ENCODE results near the gene ATG4D.

Gene ATG4D

DNA sequence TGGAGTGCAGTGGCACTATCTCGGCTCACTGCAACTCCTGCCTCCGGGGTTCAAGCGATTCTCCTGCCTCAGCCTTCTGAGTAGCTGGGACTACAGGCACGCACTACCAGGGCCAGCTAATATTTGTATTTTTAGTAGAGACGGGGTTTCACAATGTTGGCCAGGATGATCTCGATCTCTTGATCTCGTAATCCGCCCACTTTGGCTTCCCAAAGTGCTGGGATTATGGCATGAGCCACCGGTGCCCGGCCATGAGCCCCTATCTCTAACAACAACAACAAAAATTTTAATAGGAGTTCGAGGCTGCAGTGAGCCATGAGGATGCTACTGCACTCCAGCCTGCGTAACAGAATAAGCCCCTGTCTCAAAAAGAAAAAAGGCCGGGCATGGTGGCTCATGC lies 38.4 kb downstream of the ATG4D start:
- no peak for DNase-seq

DNA sequence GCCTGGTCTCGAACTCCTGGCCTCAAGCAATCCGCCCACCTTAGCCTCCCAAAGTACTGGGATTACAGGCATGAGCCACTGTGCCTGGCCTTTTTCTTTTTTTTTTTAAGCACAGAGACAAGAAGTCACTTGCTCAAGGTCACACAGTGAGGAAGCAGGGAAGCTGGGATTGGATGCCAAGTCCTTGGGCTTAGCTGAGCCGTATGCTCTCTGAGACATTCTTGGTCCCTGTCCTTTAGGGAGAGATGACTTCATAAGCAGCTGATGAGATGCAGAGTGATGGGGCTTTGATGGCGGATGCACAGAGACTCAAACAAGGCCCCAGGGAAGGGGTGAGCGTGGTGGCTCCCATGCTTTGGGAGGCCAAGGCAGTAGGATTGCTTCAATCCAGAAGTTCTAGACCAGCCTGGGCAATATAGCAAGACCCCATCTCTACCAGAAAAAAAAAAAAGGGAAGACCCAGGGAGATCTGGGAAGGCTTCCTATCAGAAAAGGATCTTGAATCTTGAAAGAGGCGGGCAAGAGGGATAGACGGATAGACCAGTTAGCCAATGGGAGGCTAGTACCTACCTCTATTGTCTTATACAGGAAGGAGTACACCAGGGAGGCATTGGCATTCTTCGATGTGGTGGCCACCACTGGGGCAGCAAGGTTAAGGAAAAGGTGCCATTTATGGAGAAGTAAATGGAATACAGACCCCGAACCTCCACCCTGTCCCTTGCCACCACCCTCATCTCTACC lies 39.5 kb downstream of the ATG4D start:
- DNase-seq, result no peak

DNA sequence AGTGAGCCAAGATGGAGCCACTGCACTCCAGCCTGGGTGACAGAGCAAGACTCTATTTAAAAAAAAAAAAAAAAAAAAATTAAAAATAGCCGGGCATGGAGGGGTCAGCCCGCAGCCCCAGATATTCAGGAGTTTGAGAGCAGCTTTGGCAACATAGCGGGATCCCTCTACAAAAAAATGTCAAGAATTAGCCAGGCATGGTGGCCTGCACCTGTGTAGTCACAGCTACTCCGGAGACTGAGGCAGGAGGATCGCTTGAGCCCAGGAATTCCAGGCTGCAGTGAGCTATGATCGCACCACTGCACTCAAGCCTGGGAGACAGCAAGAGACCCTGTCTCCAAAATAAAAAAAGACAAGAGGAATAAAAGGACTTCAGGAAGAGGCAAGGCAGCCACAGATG lies 42.7 kb downstream of the ATG4D start:
- DNase-seq, result no peak

DNA sequence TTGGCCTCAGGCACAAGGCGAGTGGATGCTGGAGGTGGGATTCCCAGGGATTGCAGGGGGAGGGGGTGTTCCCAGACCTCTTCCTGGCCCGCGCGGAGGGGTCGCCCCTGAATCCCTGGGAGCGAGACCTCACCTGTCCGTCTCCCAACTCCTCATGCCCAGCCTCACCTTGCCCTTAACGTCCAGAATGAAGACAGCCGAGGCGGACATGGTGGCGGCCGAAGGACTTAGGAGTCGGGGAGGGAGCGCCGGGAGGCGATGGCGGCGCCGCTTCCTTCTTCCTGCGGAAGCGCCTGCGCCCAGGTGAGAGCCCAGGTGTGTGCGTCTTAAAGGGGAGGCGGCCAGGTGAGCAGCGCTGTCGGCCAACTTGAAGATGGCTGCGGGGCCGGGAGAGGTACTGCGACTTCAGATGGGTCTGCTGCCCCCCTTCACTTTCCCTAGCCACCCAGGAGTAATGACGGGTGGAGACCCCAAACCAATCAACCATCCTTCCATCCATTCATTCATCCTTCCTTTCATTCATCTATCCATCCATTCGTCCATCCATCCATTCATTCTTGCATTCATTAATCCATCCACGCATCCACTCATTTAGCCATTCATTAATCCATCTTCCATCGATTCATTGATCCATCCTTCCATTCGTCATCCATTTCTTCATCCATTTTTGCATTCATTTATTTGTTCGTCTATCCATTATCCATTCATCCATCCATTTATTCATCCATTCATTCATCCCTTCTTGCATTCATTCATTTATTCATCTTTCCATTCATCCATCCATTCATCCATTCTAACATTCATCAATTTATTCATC lies 43.5 kb downstream of the ATG4D start, which contains the start of gene AP1M2:
TSS of gene AP1M2 (minus strand) at position 291 of the 817 bp plus-strand sequence. CDS start at position 210, 81 bp downstream.
- DNase-seq, result no peak

DNA sequence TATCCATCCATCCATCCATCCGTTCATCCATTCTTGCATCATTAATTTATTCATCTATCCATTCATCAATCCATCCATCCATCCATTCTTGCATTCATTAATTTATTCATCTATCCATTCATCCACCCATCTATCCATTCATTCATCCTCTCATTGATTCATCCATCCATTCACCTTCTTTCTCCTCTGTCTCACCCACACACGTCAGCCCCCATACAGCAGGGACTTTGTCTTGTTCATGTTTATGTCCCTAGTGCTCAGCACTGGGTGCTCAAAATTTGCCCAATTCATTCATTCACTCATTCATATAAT lies 44.1 kb downstream of the ATG4D start:
- no peak for DNase-seq

DNA sequence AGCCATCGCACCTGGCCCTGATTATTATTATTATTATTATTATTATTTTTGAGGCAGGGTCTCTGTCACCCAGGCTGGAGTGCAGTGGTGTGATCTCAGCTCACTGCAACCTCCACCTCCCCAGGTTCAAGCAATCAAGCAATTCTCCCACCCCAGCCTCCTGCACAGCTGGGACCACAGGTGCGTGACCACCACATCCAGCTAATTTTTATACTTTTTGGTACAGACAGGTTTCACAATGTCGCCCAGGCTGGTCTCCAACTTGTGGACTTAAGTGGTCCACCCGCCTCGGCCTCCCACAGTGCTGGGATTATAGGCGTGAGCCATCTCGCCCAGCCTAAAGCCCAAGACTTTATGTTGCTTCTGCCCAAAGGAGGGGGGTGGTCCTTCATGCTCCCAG lies 49.4 kb downstream of the ATG4D start:
- no peak for DNase-seq

DNA sequence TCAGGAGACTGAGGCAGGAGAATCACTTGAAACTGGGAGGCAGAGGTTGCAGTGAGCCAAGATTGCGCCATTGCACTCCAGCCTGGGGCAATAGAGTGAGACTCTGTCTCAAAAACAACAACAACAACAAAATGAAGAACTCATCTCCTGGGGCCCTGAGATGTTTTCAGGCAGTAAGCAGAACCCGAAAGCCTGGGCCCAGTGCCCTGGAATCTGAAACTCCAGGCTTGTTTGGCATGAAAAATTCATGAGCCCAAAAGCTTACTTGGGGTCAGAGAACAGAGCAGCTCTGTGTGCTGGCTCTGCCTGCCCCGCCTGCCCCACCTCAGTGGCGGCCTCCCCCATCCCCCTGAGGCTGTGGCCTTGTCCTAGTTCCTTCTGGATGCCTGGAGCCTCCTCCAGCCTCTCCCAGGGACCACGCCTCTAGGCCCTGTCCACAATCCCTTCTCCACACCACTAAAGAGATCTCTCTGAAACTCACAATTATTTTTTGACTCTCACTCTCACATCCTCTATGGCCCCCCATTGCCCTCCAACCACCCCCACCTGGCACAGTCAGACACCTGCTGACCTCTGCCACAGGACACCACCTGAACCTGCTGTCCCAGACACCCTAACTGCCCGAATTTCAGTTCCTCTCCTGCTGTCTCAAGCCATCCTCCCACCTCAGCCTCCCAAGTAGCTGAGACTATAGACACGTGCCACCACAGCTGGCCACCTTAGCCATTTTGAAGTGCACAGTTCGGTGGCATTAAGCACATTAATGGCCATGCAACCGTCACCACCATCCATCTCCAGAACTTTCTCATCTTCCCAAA lies 50.3 kb downstream of the ATG4D start:
- DNase-seq, result no peak

DNA sequence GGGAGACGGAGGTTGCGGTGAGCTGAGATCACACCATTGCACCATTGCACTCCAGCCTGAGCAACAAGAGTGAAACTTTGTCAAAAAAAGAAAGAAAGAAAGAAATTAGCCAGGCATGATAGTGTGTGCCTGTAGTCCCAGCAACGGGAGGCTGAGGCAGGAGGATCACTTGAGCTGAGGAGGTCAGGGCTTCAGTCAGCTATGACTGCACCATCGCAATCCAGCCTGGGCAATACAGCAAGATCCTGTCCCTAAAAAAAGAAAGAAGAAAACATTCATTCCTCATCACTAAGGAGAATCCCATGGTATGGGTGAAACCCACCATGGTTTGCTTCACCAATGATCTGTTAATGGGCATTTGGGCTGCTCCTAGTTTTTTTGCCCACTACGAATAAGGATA lies 56.4 kb downstream of the ATG4D start:
- no peak for DNase-seq

DNA sequence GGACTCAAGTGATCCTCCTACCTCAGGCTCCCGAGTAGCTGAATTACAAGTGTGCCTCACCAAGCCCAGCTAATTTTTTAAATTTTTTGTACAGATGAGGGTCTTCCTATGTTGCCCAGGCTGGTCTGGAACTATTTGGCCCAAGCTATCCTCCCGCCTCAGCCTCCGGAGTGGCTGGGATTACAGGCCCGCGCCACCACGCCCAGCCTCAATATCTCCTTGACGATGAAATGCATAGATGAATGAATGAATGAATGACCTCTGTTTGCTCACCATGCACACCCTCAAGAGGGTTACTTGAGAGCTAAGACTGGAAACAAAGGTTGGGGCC lies 58.3 kb downstream of the ATG4D start:
- no peak for DNase-seq

DNA sequence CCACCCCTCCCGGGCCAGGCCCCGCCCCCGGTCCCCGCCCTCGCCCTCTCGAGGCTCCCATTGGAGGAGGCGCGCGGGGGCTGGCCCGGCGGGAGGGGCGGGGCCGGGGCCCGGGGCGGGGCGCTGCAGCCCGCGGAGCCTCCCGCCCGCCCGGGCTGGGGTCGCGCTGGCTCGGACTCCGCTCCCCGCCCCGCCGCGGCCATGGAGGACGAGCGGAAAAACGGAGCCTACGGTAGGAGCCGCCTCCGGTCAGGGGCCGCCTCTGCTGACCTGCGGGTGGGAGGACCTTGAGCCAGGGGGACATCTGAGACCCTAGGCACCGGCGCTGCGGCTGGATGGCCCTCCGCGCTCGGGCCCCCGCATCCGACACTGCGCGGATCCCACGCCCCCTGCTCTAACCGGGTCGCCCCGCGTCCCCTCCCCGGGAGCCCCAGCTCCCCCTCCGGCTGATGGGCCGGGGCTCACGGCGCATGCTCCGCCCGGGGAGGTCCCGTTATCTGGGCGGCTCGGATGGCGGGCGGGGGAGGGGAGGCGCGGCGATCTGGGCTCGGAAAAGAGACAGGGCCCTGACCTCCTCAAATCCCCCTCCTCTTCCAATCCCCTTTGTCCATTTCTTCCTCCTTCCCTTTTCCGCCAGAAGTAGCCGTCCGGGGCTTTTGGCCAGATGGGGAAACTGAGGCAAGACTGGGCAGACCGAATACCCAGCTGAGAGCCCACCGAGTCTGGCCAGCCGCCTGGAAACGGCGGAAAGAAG lies 58.8 kb downstream of the ATG4D start:
- DNase-seq, result peak; percentile 47 to 59

Data from SHP77 (cell line).